Omental fat pad (tissue), 4 donors: ENCODE results near the gene HELZ2. TPM values are rescaled to one million over a fixed set of nuclear protein-coding genes. Genes with fewer than 3 reads are reported as not detected.

ENCODE experiments used
- ATAC-seq: fragments of 150-250 bp; one replicate; pipeline ENCODE4 v1.9.1; 2016; ENCODE audit warnings: mild to moderate bottlenecking, moderate library complexity; ENCODE audit not compliant: low FRiP score
- DNase-seq: peaks from one replicate; pipeline ENCODE4 v3.0.0-alpha.2; 2019; ENCODE audit warnings: low spot score
- total RNA-seq, 4 donors: library from RNA; depleted of rRNA; stranded (reverse); fragments of >200 nt; gene quantifications; one replicate each; pipeline ENCODE4 v1.1.0, GENCODE V29; 2016
- TF ChIP-seq, protein P1 (sequence below), 3 donors: fragments of 450-650 bp; IDR thresholded peaks; one replicate each; pipeline ENCODE4 v1.5.1; 2016 to 2017; ENCODE audit warnings: antibody characterized with exemption in 3 of 3, mild to moderate bottlenecking in 3 of 3, moderate library complexity in 2 of 3

The HELZ2 gene
- total RNA-seq, 4 donors from 2014 or later: 12.1 to 58.1 (median 31.8) TPM

DNA sequence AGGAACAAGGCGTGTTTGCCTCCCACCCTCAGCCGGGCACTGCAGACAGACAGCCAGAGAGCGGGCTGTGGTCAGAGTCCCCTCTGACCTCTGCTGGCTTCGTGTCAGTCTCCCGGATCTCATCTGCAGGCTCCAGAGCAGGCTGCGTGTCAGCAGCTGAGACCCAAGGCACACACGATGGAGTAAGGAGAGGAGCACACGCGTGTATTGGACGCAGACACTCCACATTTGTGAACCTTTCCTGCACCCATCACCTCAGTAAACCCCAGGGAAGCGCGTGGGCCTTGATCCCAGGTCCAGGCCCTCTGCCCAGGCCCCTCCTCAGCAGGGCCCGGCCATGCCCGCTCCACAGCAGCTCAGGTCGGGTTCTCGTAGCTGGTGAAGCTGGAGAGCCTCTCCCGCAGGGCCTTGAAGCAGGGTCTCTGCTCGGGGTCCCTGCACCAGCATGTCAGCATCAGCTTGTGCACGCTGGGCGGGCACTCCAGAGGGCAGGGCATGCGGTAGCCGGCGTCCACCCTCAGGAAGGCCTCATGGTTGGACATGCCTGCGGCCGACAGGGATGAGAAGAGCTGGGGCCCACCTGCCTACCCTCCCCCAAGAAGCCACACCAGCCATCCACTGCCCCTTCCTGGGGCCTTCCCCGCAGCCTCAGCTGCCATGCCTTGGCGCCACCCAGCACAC lies 44.7 kb downstream of the HELZ2 start:
- ATAC-seq (no peak), DNase-seq (no peak)
- TF ChIP-seq, protein P1, sequence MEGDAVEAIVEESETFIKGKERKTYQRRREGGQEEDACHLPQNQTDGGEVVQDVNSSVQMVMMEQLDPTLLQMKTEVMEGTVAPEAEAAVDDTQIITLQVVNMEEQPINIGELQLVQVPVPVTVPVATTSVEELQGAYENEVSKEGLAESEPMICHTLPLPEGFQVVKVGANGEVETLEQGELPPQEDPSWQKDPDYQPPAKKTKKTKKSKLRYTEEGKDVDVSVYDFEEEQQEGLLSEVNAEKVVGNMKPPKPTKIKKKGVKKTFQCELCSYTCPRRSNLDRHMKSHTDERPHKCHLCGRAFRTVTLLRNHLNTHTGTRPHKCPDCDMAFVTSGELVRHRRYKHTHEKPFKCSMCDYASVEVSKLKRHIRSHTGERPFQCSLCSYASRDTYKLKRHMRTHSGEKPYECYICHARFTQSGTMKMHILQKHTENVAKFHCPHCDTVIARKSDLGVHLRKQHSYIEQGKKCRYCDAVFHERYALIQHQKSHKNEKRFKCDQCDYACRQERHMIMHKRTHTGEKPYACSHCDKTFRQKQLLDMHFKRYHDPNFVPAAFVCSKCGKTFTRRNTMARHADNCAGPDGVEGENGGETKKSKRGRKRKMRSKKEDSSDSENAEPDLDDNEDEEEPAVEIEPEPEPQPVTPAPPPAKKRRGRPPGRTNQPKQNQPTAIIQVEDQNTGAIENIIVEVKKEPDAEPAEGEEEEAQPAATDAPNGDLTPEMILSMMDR (IDR thresholded peaks at IDR 0.05): no peak

DNA sequence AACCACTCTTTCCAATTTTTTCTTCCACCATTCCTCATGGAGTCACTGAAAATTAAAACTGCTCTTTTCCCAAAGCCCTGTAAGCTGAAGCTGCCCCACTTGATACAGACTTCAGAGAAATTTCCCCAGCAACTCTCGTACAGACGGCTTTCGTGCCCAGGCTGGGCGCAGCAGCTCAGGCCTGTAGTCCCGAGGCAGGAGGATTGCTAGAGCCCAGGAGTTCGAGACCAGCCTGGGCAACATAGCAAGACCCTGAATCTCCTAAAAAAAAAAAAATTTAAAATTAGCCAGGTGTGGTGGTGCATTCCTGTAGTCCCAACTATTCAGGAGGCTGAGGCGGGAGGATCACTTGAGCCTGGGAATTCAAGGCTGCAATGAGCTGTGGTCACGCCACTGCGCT lies 46.9 kb downstream of the HELZ2 start:
- TF ChIP-seq, protein P1 (IDR thresholded peaks at IDR 0.05): no peak
- DNase-seq (no peak), ATAC-seq (no peak)

DNA sequence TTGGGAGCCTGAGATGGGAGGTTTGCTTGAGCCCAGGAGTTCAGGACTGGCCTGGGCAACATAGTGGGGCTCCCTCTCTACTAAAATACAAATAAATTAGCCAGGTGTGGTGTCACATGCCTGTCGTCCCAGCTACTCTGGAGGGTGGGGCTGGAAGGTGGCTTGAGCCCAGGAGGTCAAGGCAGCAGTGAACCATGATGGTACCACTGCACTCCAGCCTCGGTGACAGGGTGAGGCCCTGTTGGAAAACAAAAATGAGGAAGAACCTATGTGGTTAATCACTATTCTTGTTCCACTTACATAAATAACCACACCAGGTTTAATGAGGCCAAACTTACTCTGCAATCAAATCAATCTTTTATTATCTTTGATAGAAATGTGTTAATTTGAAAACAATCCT lies 48.1 kb downstream of the HELZ2 start:
- ATAC-seq (no peak), DNase-seq (no peak)
- TF ChIP-seq, protein P1 (IDR thresholded peaks at IDR 0.05): no peak

DNA sequence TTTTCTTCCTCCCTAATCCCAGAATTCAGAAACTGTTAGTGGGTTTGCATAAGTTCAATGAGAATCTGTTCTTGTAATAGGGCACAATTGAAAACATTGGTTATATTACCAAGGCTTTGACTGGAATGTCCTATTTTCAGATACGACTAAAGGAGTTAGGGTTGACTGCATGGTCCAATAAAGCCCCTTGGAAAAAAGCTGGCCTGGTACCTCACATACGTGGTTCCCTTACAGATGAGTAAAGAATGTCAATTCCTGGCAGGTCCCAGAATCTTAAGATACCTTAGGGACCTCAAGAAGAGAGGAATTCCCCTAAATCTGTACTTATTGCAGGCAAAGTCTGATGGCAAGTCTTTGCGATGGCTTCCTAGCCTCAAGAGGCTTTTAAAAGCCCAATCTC lies 48.9 kb downstream of the HELZ2 start:
- TF ChIP-seq, protein P1 (IDR thresholded peaks at IDR 0.05): no peak
- ATAC-seq (no peak), DNase-seq (no peak)

Other genes starting within 250 kb of the HELZ2 start
- not detected for gene CHRNA4, start 212.9 kb downstream of the HELZ2 start, total RNA-seq
- not detected for gene KCNQ2, start 101.6 kb downstream of the HELZ2 start, total RNA-seq
- 1 to 10 TPM in 3 of 4 donors, not detected in 1; 2.1 to 4.7 (median 2.8) TPM for gene EEF1A2, start 75.2 kb downstream of the HELZ2 start, total RNA-seq
- 100 to 1,000 TPM in 1 of 4 donors, 10 to 100 TPM in 3; 22.2 to 108 (median 75.8) TPM for gene PPDPF, start 53.5 kb downstream of the HELZ2 start, total RNA-seq
- gene PTK6, start 36.9 kb downstream of the HELZ2 start, total RNA-seq: under 1 TPM in 3 of 4 donors, not detected in 1; 0.12 to 0.63 (median 0.28) TPM
- gene SRMS, start 26.5 kb downstream of the HELZ2 start, total RNA-seq: not detected
- gene FNDC11, start 20.1 kb downstream of the HELZ2 start, total RNA-seq: under 1 TPM in 2 of 4 donors, not detected in 2; 0.19 to 0.38 TPM
- gene GMEB2, start 52.9 kb upstream of the HELZ2 start, total RNA-seq: 10 to 100 TPM in 1 of 4 donors, 1 to 10 TPM in 3; 6.6 to 12.8 (median 9.2) TPM
- 10 to 100 TPM in 2 of 4 donors, 1 to 10 TPM in 2; 7.6 to 17.4 (median 12.0) TPM for gene STMN3, start 79.2 kb upstream of the HELZ2 start, total RNA-seq
- 10 to 100 TPM; 10.2 to 34.4 (median 21.6) TPM for gene RTEL1, start 84.1 kb upstream of the HELZ2 start, total RNA-seq
- 10 to 100 TPM; 10.5 to 91.9 (median 12.3) TPM for gene TNFRSF6B, start 122.4 kb upstream of the HELZ2 start, total RNA-seq
- 10 to 100 TPM; 25.5 to 44.3 (median 40.9) TPM for gene ARFRP1, start 133.7 kb upstream of the HELZ2 start, total RNA-seq
- gene ZGPAT, start 133.8 kb upstream of the HELZ2 start, total RNA-seq: 10 to 100 TPM; 13.2 to 34.5 (median 20.6) TPM
- 10 to 100 TPM in 2 of 4 donors, 1 to 10 TPM in 2; 7.4 to 21.1 (median 14.0) TPM for gene LIME1, start 162.4 kb upstream of the HELZ2 start, total RNA-seq
- gene SLC2A4RG, start 165.5 kb upstream of the HELZ2 start, total RNA-seq: 10 to 100 TPM; 25.3 to 82.0 (median 40.9) TPM